ENCODE measurements around the gene RBM47. TPM values are rescaled to one million over a fixed set of nuclear protein-coding genes. Genes with fewer than 3 reads are reported as not detected.
"Not testable (repeated sequence)": the region's sequence is repeated elsewhere in the genome, so short reads cannot be mapped to it uniquely, and the experiment has no call there.

RBM47 gene
- total RNA-seq, 3 donors from 2014 or later, result 66.6 to 151 (median 89.5) TPM

- Histone ChIP-seq H3K36me3 (no peaks in the 10 kb centered on the region), H3K27ac (peak overlapping the region; percentile 20 to 58), H3K9me3 (no peaks in the 10 kb centered on the region), H3K4me3 (no peak overlapping the region), H3K27me3 (no peaks in the 10 kb centered on the region), H3K4me1 (no peaks in the 10 kb centered on the region)
- intact Hi-C loops (cut with DNase I; ENCODE audit: low total_unique reads), result no loop called here
- TF ChIP-seq POLR2AphosphoS5 (IDR thresholded peaks at IDR 0.05) (no peak), CTCF (IDR thresholded peaks at IDR 0.05) (no peak)
- DNase-seq (ENCODE audit: low spot score in 2 of 2), result no peak
These were observed 81.4 kb downstream of the RBM47 start for GRCh38 chr4:40548256-40548655.

GRCh38 chr4:40547789-40548132 lies 81.9 kb downstream of the RBM47 start:
- intact Hi-C loops (cut with DNase I; ENCODE audit: low total_unique reads), result no loop called here
- no peak for TF ChIP-seq CTCF (IDR thresholded peaks at IDR 0.05)
- TF ChIP-seq POLR2A (IDR thresholded peaks at IDR 0.05), result no peak
- no peak for TF ChIP-seq POLR2AphosphoS5 (IDR thresholded peaks at IDR 0.05)
- peak overlapping the region; percentile 20 to 58 for H3K27ac ChIP-seq
- no peaks in the 10 kb centered on the region for H3K27me3 ChIP-seq
- no peaks in the 10 kb centered on the region for H3K9me3 ChIP-seq
- no peak overlapping the region for H3K4me3 ChIP-seq
- no peak for DNase-seq (ENCODE audit: low spot score in 2 of 2)
- no peaks in the 10 kb centered on the region for H3K36me3 ChIP-seq
- no peaks in the 10 kb centered on the region for H3K4me1 ChIP-seq

GRCh38 chr4:40546969-40547788 lies 82.5 kb downstream of the RBM47 start:
- intact Hi-C loops (cut with DNase I; ENCODE audit: low total_unique reads), result no loop called here
- DNase-seq (ENCODE audit: low spot score in 2 of 2), result no peak
- Histone ChIP-seq H3K9me3 (no peaks in the 10 kb centered on the region), H3K4me1 (no peaks in the 10 kb centered on the region), H3K27ac (no peak overlapping the region), H3K4me3 (no peak overlapping the region), H3K27me3 (no peaks in the 10 kb centered on the region), H3K36me3 (no peaks in the 10 kb centered on the region)
- no peak for TF ChIP-seq POLR2AphosphoS5 (IDR thresholded peaks at IDR 0.05)
- no peak for TF ChIP-seq CTCF (IDR thresholded peaks at IDR 0.05)
- no peak for TF ChIP-seq POLR2A (IDR thresholded peaks at IDR 0.05)

- DNase-seq (ENCODE audit: low spot score in 2 of 2), result no peak
- TF ChIP-seq POLR2AphosphoS5 (IDR thresholded peaks at IDR 0.05) (no peak), POLR2A (IDR thresholded peaks at IDR 0.05) (no peak), CTCF (IDR thresholded peaks at IDR 0.05) (no peak)
- intact Hi-C loops (cut with DNase I; ENCODE audit: low total_unique reads), result no loop called here
- Histone ChIP-seq H3K27ac (no peak overlapping the region), H3K36me3 (no peaks in the 10 kb centered on the region), H3K27me3 (no peaks in the 10 kb centered on the region), H3K4me1 (no peaks in the 10 kb centered on the region), H3K4me3 (no peak overlapping the region), H3K9me3 (no peaks in the 10 kb centered on the region)
These were observed 83.2 kb downstream of the RBM47 start for GRCh38 chr4:40546506-40546905.

GRCh38 chr4:40545487-40545886 lies 84.2 kb downstream of the RBM47 start:
- H3K36me3 ChIP-seq; H3K9me3 ChIP-seq; H3K27me3 ChIP-seq; intact Hi-C loops (cut with DNase I; ENCODE audit: low total_unique reads); DNase-seq (ENCODE audit: low spot score in 2 of 2); H3K4me1 ChIP-seq; H3K4me3 ChIP-seq; H3K27ac ChIP-seq: not testable (repeated sequence)
